Measurements from ENCODE around the gene KCNQ5.
"Not testable (repeated sequence)": the region's sequence is repeated elsewhere in the genome, so short reads cannot be mapped to it uniquely, and the experiment has no call there.

The KCNQ5 gene

DNA sequence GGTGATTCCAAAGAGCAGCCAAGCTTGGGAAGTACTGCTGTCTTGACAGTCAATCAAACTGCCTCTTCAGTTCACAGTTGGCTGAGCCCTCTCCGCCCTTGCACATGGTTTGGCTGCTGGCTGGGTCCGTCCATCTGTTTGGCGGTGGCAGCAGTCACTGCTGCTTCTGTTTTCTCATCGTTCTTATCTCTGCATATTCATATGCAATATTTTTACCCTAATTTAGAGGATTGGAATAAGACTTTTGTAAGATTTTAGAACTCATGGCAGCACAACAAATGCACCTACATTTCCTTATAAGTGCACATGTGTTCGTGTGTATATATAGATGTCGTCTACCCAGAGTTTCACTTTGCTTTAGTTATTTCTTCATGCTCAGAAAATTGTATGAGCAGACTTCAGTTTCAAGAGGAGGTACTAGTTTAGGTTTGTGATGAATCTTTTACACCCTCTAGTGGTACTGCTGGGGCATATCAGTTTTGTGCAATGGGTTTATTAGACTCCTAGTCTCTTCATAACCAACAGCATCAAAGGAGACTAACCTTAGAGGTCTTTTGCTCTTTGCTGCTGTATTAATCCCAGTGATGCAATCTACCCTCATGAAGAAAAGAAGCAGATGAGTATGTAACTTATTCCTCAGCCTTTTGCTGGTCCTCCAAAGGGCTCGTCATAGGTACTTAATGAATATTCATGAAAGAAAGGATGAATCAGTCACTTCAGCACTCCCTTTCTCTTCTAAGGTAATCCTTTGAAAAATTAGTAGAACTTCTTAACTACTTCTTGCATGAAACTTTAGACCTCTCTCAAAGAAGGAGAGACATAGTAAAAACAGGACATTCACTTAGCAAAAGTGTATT is 559.1 kb downstream of the KCNQ5 start:
- peak; percentile 52 for DNase-seq (ENCODE audit: low spot score)

DNA sequence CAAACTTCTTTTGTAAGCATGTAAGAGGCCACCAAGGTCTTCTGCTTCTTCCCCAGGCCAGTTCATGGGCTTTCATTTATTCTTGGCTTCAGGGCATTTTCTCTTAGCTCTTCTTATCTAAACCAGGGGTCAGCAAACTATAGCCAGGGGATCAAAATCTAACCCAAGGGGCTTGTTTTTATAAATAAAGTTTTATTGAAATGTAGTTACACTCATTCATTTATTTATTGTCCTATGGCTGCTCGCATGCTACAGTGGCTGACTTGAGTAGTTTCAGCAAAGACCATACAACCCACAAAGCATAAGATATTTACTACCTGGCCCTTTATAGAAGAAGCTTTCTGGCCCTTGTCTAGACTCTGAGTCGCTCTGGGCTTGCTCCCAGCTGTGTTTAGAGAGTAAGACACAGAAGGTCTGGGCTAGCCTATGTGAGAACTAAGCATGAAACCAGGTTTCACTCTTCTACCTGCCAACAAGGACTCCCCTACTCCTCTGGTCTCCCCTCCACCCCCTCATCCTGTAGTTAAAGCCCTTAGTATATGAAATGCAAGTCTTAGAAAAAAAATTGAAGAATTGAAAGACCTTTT is 560.2 kb downstream of the KCNQ5 start:
- DNase-seq (ENCODE audit: low spot score), result no peak

DNA sequence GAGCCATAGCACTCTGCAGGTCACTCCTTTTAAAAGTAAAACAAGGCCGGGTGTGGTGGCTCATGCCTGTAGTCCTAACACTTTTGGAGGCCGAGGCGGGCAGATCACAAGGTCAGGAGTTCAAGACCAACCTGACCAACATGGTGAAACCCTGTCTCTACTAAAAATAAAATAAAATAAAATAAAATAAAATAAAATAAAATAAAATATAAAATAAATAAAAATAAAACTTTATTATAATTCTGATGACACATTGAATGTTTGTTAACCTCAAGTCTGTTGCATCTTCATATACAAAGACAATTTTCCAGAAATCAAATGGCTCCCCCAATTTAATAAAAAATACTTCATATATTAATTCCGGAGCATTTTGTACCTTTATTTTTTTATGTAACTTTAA is 571.4 kb downstream of the KCNQ5 start:
- not testable (repeated sequence) for DNase-seq (ENCODE audit: low spot score)

GRCh38 chr6:73194744-73195143 is 572.9 kb downstream of the KCNQ5 start:
- DNase-seq (ENCODE audit: low spot score), result no peak

- DNase-seq (ENCODE audit: low spot score), result no peak
Observed at GRCh38 chr6:73200247-73200646, 578.4 kb downstream of the KCNQ5 start.

DNA sequence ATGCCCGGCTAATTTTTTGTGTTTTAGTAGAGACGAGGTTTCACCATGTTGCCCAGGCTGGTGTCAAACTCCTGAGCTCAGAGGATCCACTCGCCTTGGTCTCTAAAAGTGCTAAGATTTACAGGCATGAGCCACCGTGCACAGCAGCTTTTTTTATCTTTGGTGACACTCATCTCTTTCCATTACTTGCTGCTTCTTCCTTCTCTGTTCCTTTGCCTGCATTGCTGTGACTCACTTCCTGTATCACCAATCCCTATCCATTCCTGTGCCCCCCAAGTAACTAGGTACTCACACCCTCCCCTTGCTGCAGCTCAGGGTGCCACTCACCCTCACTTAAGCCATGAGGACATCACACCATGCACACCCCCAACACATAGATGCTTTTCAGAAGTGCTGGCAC is 578.9 kb downstream of the KCNQ5 start:
- no peak for DNase-seq (ENCODE audit: low spot score)

DNA sequence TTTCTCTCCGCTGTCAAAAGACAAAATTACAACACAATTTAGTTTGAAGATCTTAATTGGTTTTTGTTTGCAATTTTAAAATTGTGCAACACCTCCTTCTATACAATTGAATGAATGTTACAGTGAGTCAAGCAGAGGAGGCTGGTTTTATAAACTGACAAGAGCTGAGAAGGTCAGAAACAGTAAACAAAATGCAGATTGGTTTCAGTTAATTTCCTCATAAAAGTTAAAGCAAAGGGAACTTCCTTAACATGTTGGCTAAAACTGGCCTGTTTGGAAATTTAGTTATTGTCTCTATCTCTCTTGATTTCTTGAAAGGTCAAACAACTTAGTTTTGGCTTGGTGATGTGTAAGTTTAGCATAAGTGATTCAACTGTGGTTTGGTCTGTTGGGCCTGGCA is 581.2 kb downstream of the KCNQ5 start:
- DNase-seq (ENCODE audit: low spot score), result no peak

DNA sequence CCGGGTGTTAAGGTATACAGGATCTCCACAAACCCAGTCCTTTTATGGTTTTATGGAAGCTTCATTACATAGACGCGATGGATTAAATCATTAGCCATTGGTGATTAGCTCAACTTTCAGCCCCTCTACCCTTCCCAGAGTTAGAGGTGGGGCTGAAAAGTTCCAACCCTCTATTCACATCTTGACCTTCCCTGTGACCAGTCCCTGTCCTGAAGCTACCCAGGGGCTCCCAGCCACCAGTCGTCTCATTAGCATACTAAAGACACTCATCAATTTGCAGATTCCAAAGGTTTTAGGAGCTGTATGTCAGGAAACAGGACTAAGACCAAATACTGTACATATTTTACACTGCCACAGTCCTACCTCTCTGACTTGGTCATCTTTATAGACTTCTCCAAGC is 582.4 kb downstream of the KCNQ5 start:
- no peak for DNase-seq (ENCODE audit: low spot score)

GRCh38 chr6:73207221-73207837 is 585.5 kb downstream of the KCNQ5 start:
- no peak for DNase-seq (ENCODE audit: low spot score)

GRCh38 chr6:73209117-73209516 is 587.3 kb downstream of the KCNQ5 start:
- no peak for DNase-seq (ENCODE audit: low spot score)

GRCh38 chr6:73216859-73217258 is 595.0 kb downstream of the KCNQ5 start:
- no peak for DNase-seq (ENCODE audit: low spot score)

- DNase-seq (ENCODE audit: low spot score), result no peak
Observed at GRCh38 chr6:73225396-73225795, 603.5 kb downstream of the KCNQ5 start, which contains the start of gene KHDC1L. Gene KHDC1L, minus strand, starts transcription at chr6:73225496. Its CDS starts 88 bp downstream, at chr6:73225408.

DNA sequence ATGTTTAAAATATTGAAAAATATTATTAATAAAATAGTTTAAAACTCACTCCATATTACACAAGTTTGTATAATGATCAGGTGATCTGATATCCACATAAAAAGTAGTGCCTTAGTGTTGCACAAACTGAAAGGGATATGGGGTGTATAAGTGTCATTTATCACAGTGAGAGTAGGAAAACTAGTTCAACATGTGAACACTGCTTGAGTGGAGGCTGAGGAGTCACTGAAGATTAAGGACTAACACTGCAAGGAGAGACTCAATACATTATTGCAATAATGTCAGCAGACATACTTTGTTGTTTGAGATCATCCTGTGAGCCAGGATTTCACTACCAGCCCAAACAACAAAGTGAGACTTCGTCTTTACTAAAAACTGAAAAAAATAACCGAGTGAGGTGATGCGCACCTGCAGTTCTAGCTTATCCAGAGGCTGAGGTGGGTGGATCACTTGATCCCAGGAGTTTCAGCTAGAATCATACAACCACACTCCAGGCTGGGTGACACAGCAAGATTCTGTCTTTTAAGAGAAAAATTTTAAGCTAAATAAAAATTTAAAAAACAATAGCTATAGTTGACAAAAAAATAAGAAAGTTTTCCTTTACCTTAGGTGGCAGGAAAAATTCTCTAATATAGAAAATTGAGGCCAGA is 605.9 kb downstream of the KCNQ5 start:
- no peak for DNase-seq (ENCODE audit: low spot score)

- no peak for DNase-seq (ENCODE audit: low spot score)
Observed at GRCh38 chr6:73231986-73232391, 610.1 kb downstream of the KCNQ5 start.

- no peak for DNase-seq (ENCODE audit: low spot score)
Observed at GRCh38 chr6:73233048-73233447, 611.2 kb downstream of the KCNQ5 start.

DNA sequence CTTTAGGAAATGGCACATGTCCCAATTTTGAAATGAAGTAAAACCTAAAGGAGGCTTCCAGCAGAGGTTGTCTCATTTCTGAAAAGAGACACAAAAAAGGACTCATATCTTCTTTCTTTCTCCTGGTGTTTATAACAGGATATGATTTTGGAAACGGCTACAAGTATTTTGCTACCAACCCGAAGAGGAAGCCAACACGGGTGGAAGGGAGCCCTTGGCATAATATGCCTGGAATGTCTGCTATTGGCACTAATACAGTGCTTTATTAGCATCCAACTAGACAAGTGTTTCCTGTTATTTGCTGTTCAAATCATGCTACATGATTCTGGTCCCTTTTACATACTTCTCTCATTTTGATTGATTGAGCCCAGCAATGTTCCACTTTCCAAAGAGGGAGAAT is 612.1 kb downstream of the KCNQ5 start:
- DNase-seq (ENCODE audit: low spot score), result not testable (repeated sequence)

- DNase-seq (ENCODE audit: low spot score), result no peak
Observed at GRCh38 chr6:73234733-73235132, 612.9 kb downstream of the KCNQ5 start.

GRCh38 chr6:73236144-73236750 is 614.4 kb downstream of the KCNQ5 start:
- no peak for DNase-seq (ENCODE audit: low spot score)

GRCh38 chr6:73240730-73241129 is 618.9 kb downstream of the KCNQ5 start:
- DNase-seq (ENCODE audit: low spot score), result no peak

DNA sequence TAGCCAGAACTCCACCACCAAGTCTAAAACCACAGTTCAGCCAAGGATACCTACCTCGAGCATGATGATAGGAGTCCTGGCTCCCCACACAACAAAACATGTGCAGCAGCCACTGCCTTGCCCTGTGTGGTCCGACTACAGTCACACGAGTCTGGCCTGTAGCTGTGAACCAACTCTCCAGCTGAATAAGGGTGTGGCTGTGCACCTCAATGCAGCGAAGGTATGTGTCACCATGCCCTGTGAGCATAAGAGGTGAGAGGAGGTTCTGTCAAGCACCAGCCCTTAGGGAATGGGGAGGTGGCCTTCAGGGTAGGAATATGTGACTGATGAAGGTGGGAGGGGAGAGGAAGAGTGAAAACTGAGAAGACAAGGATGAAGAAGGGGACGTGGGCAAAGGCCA is 620.1 kb downstream of the KCNQ5 start:
- no peak for DNase-seq (ENCODE audit: low spot score)

Measured in kidney capillary endothelial cell (primary cell).